Fibroblast of upper back skin (primary cell): ENCODE data around the gene GAREM1.

ENCODE experiments used
- DNase-seq: peaks from one replicate; pipeline ENCODE4 v3.0.0-alpha.2; 2013

The GAREM1 gene

GRCh38 chr18:32422978-32423740, 47.5 kb downstream of the GAREM1 start:
- DNase-seq: no peak

- no peak for DNase-seq
These were observed 48.5 kb downstream of the GAREM1 start for GRCh38 chr18:32422201-32422600.

GRCh38 chr18:32420084-32420750, 50.5 kb downstream of the GAREM1 start:
- DNase-seq: no peak

GRCh38 chr18:32418148-32418547, 52.5 kb downstream of the GAREM1 start:
- no peak for DNase-seq

- DNase-seq: no peak
These were observed 65.1 kb downstream of the GAREM1 start for GRCh38 chr18:32405588-32405987.

GRCh38 chr18:32401621-32402020, 69.1 kb downstream of the GAREM1 start:
- DNase-seq: no peak

GRCh38 chr18:32393407-32393806, 77.3 kb downstream of the GAREM1 start:
- DNase-seq: no peak

GRCh38 chr18:32391126-32391525, 79.6 kb downstream of the GAREM1 start:
- DNase-seq: no peak

GRCh38 chr18:32389858-32390257, 80.8 kb downstream of the GAREM1 start:
- DNase-seq: no peak

- no peak for DNase-seq
These were observed 81.5 kb downstream of the GAREM1 start for GRCh38 chr18:32389191-32389590.

GRCh38 chr18:32386471-32386870, 84.2 kb downstream of the GAREM1 start:
- peak; percentile 18 for DNase-seq

GRCh38 chr18:32383050-32383819, 87.4 kb downstream of the GAREM1 start:
- DNase-seq: peak; percentile 66

GRCh38 chr18:32381761-32382160, 88.9 kb downstream of the GAREM1 start:
- no peak for DNase-seq

- no peak for DNase-seq
These were observed 90.1 kb downstream of the GAREM1 start for GRCh38 chr18:32380559-32380958.

- DNase-seq: no peak
These were observed 90.8 kb downstream of the GAREM1 start for GRCh38 chr18:32379891-32380290.

- DNase-seq: no peak
These were observed 92.0 kb downstream of the GAREM1 start for GRCh38 chr18:32378705-32379104.

- peak; percentile 17 for DNase-seq
These were observed 96.7 kb downstream of the GAREM1 start for GRCh38 chr18:32373995-32374394.

- DNase-seq: no peak
These were observed 97.2 kb downstream of the GAREM1 start for GRCh38 chr18:32373505-32373904.

- no peak for DNase-seq
These were observed 98.2 kb downstream of the GAREM1 start for GRCh38 chr18:32372381-32373061.

- no peak for DNase-seq
These were observed 98.7 kb downstream of the GAREM1 start for GRCh38 chr18:32372047-32372380.

GRCh38 chr18:32371384-32371783, 99.3 kb downstream of the GAREM1 start:
- no peak for DNase-seq

- DNase-seq: no peak
These were observed 101.7 kb downstream of the GAREM1 start for GRCh38 chr18:32368991-32369390.

GRCh38 chr18:32368170-32368569, 102.5 kb downstream of the GAREM1 start:
- DNase-seq: no peak
